SU-DHL-6 (cell line): ENCODE results near the gene DPP8.

ENCODE experiments used
- CTCF ChIP-seq: fragments of 200-600 bp; sonication (generic); IDR thresholded peaks from one replicate; pipeline ENCODE4 v1.5.1; 2017; ENCODE audit warnings: antibody characterized with exemption, mild to moderate bottlenecking, low read length, moderate library complexity; ENCODE audit not compliant: insufficient read depth, poor library complexity, severe bottlenecking
- EZH2phosphoT487 ChIP-seq: fragments of 200-600 bp; sonication (generic), shearing (Covaris generic); conservative IDR thresholded peaks from 2 replicates; pipeline ENCODE4 v1.6.1; 2018; ENCODE audit warnings: mild to moderate bottlenecking, antibody characterized with exemption, low read length, moderate library complexity, mixed read lengths

- TF ChIP-seq CTCF, result no peak
- no peak for TF ChIP-seq EZH2phosphoT487
These were observed 66.9 kb downstream of the DPP8 start for GRCh38 chr15:65450556-65450955.
